Panc1 (cell line): ENCODE measurements around the gene TMEM204.

ENCODE experiments used
- POLR2AphosphoS5 ChIP-seq: IDR thresholded peaks from 2 replicates; pipeline ENCODE4 v1.6.1; 2012; ENCODE audit warnings: mild to moderate bottlenecking, low read depth, low read length, moderate library complexity
- TF ChIP-seq, protein P1 (sequence below): fragments of 450-650 bp; IDR thresholded peaks from 2 replicates; pipeline ENCODE4 v1.5.1; 2017; ENCODE audit warnings: mild to moderate bottlenecking

GRCh38 chr16:1494129-1494640, 39.3 kb upstream of the TMEM204 start:
- TF ChIP-seq POLR2AphosphoS5, result no peak
- TF ChIP-seq, protein P1, sequence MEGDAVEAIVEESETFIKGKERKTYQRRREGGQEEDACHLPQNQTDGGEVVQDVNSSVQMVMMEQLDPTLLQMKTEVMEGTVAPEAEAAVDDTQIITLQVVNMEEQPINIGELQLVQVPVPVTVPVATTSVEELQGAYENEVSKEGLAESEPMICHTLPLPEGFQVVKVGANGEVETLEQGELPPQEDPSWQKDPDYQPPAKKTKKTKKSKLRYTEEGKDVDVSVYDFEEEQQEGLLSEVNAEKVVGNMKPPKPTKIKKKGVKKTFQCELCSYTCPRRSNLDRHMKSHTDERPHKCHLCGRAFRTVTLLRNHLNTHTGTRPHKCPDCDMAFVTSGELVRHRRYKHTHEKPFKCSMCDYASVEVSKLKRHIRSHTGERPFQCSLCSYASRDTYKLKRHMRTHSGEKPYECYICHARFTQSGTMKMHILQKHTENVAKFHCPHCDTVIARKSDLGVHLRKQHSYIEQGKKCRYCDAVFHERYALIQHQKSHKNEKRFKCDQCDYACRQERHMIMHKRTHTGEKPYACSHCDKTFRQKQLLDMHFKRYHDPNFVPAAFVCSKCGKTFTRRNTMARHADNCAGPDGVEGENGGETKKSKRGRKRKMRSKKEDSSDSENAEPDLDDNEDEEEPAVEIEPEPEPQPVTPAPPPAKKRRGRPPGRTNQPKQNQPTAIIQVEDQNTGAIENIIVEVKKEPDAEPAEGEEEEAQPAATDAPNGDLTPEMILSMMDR, result no peak; the same call in 1 of the 2 replicates
